Loucy (cell line): Measurements from ENCODE around the gene CDC42EP3.

ENCODE experiments used
- H2AFZ ChIP-seq: fragments of 200-600 bp; sonication (generic); 2 replicates; pipeline ENCODE4 v1.6.0; 2016; ENCODE audit warnings: antibody characterized with exemption, mild to moderate bottlenecking, low read length, moderate library complexity
- H3F3A ChIP-seq: fragments of 200-600 bp; 2 replicates; pipeline ENCODE4 v1.6.0; 2016; ENCODE audit warnings: antibody characterized with exemption, low read depth, mild to moderate bottlenecking
- H3K27me3 ChIP-seq: fragments of 200-600 bp; sonication (generic); 2 replicates; pipeline ENCODE4 v1.6.1; 2014; ENCODE audit warnings: low read length, mild to moderate bottlenecking; ENCODE audit not compliant: insufficient read depth, poor library complexity, severe bottlenecking
- H3K36me3 ChIP-seq: fragments of 200-600 bp; sonication (generic); 2 replicates; pipeline ENCODE4 v1.6.1; 2016; ENCODE audit warnings: low read length; ENCODE audit not compliant: insufficient read depth
- H3K4me1 ChIP-seq: fragments of 200-600 bp; sonication (generic); 2 replicates; pipeline ENCODE4 v1.5.1; 2014; ENCODE audit warnings: low read length, mild to moderate bottlenecking; ENCODE audit not compliant: insufficient read depth, poor library complexity, severe bottlenecking
- H3K4me2 ChIP-seq: fragments of 200-600 bp; sonication (generic); 2 replicates; pipeline ENCODE4 v1.6.0; 2014; ENCODE audit warnings: antibody characterized with exemption, low read length, low read depth, mild to moderate bottlenecking; ENCODE audit not compliant: poor library complexity, severe bottlenecking
- H3K4me3 ChIP-seq: fragments of 200-600 bp; sonication (generic); 2 replicates; pipeline ENCODE4 v1.5.1; 2014; ENCODE audit warnings: low read length, mild to moderate bottlenecking, mixed read lengths; ENCODE audit not compliant: poor library complexity, severe bottlenecking
- H3K79me2 ChIP-seq: fragments of 200-600 bp; sonication (generic); 2 replicates; pipeline ENCODE4 v1.6.1; 2014; ENCODE audit warnings: low read length; ENCODE audit not compliant: insufficient read depth
- H3K9ac ChIP-seq: fragments of 200-600 bp; sonication (generic); 2 replicates; pipeline ENCODE4 v1.6.0; 2014; ENCODE audit warnings: mild to moderate bottlenecking, low read depth, low read length, moderate library complexity; ENCODE audit not compliant: poor library complexity, severe bottlenecking
- H3K9me2 ChIP-seq: fragments of 200-600 bp; sonication (generic); replicated peaks from 2 replicates; pipeline ENCODE4 v1.6.1; 2016; ENCODE audit warnings: low read depth, low read length, mixed read lengths
- H3K9me3 ChIP-seq: fragments of 200-600 bp; sonication (generic); 2 replicates; pipeline ENCODE4 v1.6.1; 2014; ENCODE audit warnings: mild to moderate bottlenecking, antibody characterized with exemption, low read length, low read depth; ENCODE audit not compliant: insufficient read depth
- H4K20me1 ChIP-seq: fragments of 200-600 bp; sonication (generic); 2 replicates; pipeline ENCODE4 v1.6.0; 2014; ENCODE audit warnings: antibody characterized with exemption, low read length, mild to moderate bottlenecking; ENCODE audit not compliant: insufficient read depth, poor library complexity, severe bottlenecking
- CTCF ChIP-seq: fragments of 200-600 bp; sonication (generic); conservative IDR thresholded peaks from 2 replicates; pipeline ENCODE4 v1.5.1; 2014; ENCODE audit warnings: mild to moderate bottlenecking, antibody characterized with exemption, low read length
- EZH2phosphoT487 ChIP-seq: fragments of 200-600 bp; IDR thresholded peaks from 2 replicates; pipeline ENCODE4 v1.6.1; 2018; ENCODE audit warnings: antibody characterized with exemption, mild to moderate bottlenecking, moderate library complexity, borderline replicate concordance

Gene CDC42EP3

GRCh38 chr2:37601569-37601968 is 69.9 kb downstream of the CDC42EP3 start:
- Histone ChIP-seq H3K36me3 (no peaks in the 10 kb centered on the region), H4K20me1 (no peaks in the 10 kb centered on the region), H3K79me2 (no peaks in the 10 kb centered on the region), H2AFZ (no peak overlapping the region), H3K4me3 (no peak overlapping the region), H3K9me3 (no peaks in the 10 kb centered on the region), H3K9me2 (no peaks in the 10 kb centered on the region), H3F3A (no peaks in the 10 kb centered on the region), H3K9ac (no peak overlapping the region), H3K27me3 (no peaks in the 10 kb centered on the region), H3K4me2 (no peak overlapping the region), H3K4me1 (no peaks in the 10 kb centered on the region)
- TF ChIP-seq CTCF (no peak), EZH2phosphoT487 (no peak)

GRCh38 chr2:37600735-37601134 is 70.7 kb downstream of the CDC42EP3 start:
- Histone ChIP-seq H3K9ac (no peak overlapping the region), H3K79me2 (no peaks in the 10 kb centered on the region), H2AFZ (no peak overlapping the region), H3F3A (no peaks in the 10 kb centered on the region), H3K4me1 (no peaks in the 10 kb centered on the region), H3K4me2 (no peak overlapping the region), H3K36me3 (no peaks in the 10 kb centered on the region), H3K9me3 (no peaks in the 10 kb centered on the region), H3K9me2 (no peaks in the 10 kb centered on the region), H4K20me1 (no peaks in the 10 kb centered on the region), H3K4me3 (no peak overlapping the region), H3K27me3 (no peaks in the 10 kb centered on the region)
- no peak for TF ChIP-seq CTCF

- no peaks in the 10 kb centered on the region for H3K27me3 ChIP-seq
- no peak overlapping the region for H3K4me2 ChIP-seq
- H3F3A ChIP-seq: no peaks in the 10 kb centered on the region
- no peaks in the 10 kb centered on the region for H3K36me3 ChIP-seq
- no peaks in the 10 kb centered on the region for H3K79me2 ChIP-seq
- no peaks in the 10 kb centered on the region for H3K9me2 ChIP-seq
- no peaks in the 10 kb centered on the region; the same call in 1 of the 2 replicates for H3K9me3 ChIP-seq
- no peaks in the 10 kb centered on the region for H3K4me1 ChIP-seq
- H2AFZ ChIP-seq: no peak overlapping the region
- TF ChIP-seq CTCF: no peak
- no peak for TF ChIP-seq EZH2phosphoT487
- H3K4me3 ChIP-seq: no peak overlapping the region
- no peak overlapping the region for H3K9ac ChIP-seq
- no peaks in the 10 kb centered on the region for H4K20me1 ChIP-seq
Observed at GRCh38 chr2:37599688-37600525, 71.5 kb downstream of the CDC42EP3 start.
